Mesodermal cell (in vitro differentiated cells): ENCODE results near the gene FAM89B.

Experiments
- H3K27ac ChIP-seq: 2 replicates; pipeline ENCODE4 v1.7.0; 2013; ENCODE audit warnings: mild to moderate bottlenecking, low read depth, low read length, moderate library complexity; ENCODE audit not compliant: severe bottlenecking
- H3K36me3 ChIP-seq: 2 replicates; pipeline ENCODE4 v1.7.1; 2013; ENCODE audit warnings: mild to moderate bottlenecking, low read length, moderate library complexity; ENCODE audit not compliant: control insufficient read depth, insufficient read depth
- H3K4me1 ChIP-seq: one replicate; pipeline ENCODE4 v1.7.1; 2013; ENCODE audit warnings: mild to moderate bottlenecking, low read length; ENCODE audit not compliant: insufficient read depth, control insufficient read depth, poor library complexity, severe bottlenecking
- H3K4me3 ChIP-seq: 2 replicates; pipeline ENCODE4 v1.7.0; 2013; ENCODE audit warnings: low read length, control low read depth, mild to moderate bottlenecking; ENCODE audit not compliant: insufficient read depth, poor library complexity, severe bottlenecking; ENCODE audit errors: extremely low read depth
- H3K9me3 ChIP-seq: 2 replicates; pipeline ENCODE4 v1.7.1; 2013; ENCODE audit warnings: mild to moderate bottlenecking, low read length, moderate library complexity; ENCODE audit not compliant: control insufficient read depth
- WGBS, 2 experiments: methylation state at CpG; one replicate each; pipeline ENCODE4 v1.1.5; 2013; ENCODE audit warnings: missing lambda C conversion rate in 2 of 2; ENCODE audit not compliant: insufficient coverage in 2 of 2; 5-methylcytosine and 5-hydroxymethylcytosine counted together

FAM89B gene

DNA sequence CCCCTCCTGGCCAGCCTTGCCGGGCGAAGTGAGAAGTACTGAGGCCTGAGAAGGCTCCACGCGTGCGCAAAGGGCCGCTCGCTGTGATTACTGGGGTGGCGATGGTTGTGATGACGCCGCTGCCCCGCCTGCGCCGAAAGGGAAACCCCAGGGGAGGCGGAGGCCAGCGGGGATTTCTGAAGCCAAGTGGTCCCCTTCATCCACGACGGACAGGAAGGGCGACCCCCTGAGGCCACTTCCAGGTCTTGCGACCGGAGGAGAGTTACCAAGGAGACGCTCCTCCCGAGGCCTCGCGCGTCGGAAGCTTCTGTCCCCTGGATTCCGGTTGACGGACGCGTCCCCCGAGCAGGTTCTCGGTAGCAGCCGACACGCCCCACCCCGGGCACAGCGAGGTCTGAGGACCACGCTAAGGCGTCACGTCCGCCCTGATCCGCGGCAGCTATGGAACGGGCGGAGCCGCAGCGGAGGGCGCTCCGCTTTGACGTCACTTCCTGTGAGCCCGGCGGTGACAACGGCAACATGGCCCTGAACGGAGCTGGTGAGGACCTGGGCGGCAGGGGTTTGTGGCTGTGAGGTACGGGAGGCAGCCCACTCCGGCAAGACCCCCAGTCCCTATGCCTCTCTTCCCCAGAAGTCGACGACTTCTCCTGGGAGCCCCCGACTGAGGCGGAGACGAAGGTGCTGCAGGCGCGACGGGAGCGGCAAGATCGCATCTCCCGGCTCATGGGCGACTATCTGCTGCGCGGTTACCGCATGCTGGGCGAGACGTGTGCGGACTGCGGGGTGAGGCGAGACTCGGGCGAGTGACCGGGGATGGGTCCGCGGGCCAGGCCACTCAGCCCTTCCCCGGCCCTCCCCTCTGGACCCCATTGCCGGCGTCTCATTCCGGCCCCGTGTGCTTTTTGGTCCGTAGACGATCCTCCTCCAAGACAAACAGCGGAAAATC lies 2.1 kb upstream of the FAM89B start, which contains the start of gene ZNRD2:
Gene ZNRD2 (plus strand): TSS at position 505 of the 946 bp plus-strand sequence. CDS start 15 bp downstream, at position 520.
- WGBS, 2 experiments = 0% methylated on average over 57 to 77 of the region's 89 CpGs

DNA sequence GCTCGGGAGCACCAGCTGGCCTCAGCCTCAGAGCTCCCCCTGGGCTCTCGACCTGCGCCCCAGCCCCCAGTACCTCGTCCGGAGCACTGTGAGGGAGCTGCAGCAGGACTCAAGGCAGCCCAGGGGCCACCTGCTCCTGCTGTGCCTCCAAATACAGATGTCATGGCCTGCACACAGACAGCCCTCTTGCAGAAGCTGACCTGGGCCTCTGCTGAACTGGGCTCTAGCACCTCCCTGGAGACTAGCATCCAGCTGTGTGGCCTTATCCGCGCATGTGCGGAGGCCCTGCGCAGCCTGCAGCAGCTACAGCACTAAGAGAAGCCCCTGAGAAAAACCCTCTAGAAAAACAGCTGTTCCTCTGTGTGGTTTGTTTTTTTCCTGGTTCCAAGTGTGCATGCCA lies 918 bp upstream of the FAM89B start:
- Histone ChIP-seq H3K36me3 (peaks cover 12% of the 10 kb centered on the region), H3K4me1 (peaks cover 42% of the 10 kb centered on the region), H3K9me3 (no peaks in the 10 kb centered on the region), H3K27ac (no peak overlapping the region), H3K4me3 (peak overlapping the region; percentile 96)
- WGBS, 2 experiments = 92 to 94% methylated on average over 8 of the region's 9 CpGs

More for the DNA sequence above, 2.1 kb upstream of the FAM89B start, which contains the start of gene ZNRD2:
- Histone ChIP-seq H3K4me3 (peak within 1 kb of the TSS; percentile 96), H3K27ac (peak within 1 kb of the TSS; percentile 87), H3K9me3 (no peaks in the 10 kb centered on the region), H3K36me3 (peaks cover 12% of the 10 kb centered on the region), H3K4me1 (peaks cover 35% of the 10 kb centered on the region)

DNA sequence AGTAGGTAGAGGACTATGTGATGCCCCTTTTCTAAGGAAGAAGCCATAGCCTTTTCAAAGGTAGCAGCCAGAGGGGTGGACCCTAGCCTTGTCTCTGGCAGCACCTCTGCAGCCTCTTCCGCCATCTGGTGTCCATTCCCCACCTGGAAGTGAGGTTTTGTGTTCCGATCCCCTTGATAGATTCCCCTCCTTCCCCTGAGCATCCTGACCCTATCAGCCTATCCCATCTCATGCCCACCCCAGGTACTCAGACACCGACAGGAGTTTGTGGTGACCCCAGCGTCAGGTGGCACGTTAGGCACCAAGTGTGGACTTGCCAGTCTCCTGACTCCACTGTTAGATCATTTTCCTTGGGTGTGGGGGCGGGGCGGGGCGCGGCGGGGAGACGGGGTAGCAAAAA lies 398 bp upstream of the FAM89B start:
- Histone ChIP-seq H3K27ac (peak overlapping the region; percentile 64), H3K4me3 (peak overlapping the region; percentile 44), H3K4me1 (peaks cover 47% of the 10 kb centered on the region), H3K36me3 (peaks cover 12% of the 10 kb centered on the region), H3K9me3 (no peaks in the 10 kb centered on the region)
- WGBS, 2 experiments = 9 to 16% methylated on average over 8 to 11 of the region's 11 CpGs

- Histone ChIP-seq H3K4me1 (peaks cover 55% of the 10 kb centered on the region), H3K27ac (peak overlapping the region; percentile 41), H3K4me3 (peak overlapping the region; percentile 44), H3K9me3 (no peaks in the 10 kb centered on the region), H3K36me3 (peaks cover 12% of the 10 kb centered on the region)
- WGBS, 2 experiments = 86 to 89% methylated on average over 18 to 22 of the region's 22 CpGs
Measured at GRCh38 chr11:65573391-65574079, 1.2 kb downstream of the FAM89B start.

DNA sequence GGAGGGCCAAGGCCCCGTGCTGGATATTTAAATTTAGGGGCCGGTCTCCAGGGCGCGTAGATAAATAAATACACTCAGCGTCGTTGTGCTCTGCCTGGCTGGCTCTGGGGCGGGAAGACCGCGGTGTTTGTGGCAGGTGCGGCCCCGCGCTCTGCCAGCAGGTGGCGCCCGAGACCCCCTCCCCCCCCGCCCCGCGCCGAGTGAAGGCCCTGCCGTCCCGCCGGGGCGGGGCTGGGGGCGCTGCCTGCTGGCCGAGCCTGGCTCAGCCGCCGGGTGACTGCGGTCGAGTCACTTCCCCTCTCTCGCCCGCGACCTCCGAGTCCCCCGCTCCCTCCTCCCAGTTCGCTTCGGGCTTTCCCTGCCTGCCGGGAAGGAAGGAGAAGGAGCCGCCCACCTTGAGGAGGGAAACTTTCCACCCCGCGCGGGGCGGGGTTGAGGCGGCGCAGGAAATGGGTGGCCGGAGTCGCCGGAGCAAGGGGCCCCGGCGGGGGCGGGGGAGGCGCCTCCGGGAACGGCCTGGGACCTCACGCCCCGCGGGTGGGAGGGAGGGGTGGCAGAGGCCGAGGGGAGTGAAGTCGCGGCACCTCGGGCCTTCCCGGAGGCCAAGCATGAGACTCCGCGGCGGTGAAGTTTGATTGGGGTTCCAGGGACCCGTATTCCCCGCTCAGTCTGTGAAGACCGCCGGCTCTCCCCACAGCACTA lies 1.9 kb downstream of the FAM89B start:
- WGBS, 2 experiments = 0 to 3% methylated on average over 23 to 42 of the region's 67 CpGs
- peaks cover 51% of the 10 kb centered on the region for H3K4me1 ChIP-seq
- H3K36me3 ChIP-seq = peaks cover 12% of the 10 kb centered on the region
- H3K27ac ChIP-seq = peak overlapping the region; percentile 75
- no peaks in the 10 kb centered on the region for H3K9me3 ChIP-seq
- H3K4me3 ChIP-seq = peak overlapping the region; percentile 44

DNA sequence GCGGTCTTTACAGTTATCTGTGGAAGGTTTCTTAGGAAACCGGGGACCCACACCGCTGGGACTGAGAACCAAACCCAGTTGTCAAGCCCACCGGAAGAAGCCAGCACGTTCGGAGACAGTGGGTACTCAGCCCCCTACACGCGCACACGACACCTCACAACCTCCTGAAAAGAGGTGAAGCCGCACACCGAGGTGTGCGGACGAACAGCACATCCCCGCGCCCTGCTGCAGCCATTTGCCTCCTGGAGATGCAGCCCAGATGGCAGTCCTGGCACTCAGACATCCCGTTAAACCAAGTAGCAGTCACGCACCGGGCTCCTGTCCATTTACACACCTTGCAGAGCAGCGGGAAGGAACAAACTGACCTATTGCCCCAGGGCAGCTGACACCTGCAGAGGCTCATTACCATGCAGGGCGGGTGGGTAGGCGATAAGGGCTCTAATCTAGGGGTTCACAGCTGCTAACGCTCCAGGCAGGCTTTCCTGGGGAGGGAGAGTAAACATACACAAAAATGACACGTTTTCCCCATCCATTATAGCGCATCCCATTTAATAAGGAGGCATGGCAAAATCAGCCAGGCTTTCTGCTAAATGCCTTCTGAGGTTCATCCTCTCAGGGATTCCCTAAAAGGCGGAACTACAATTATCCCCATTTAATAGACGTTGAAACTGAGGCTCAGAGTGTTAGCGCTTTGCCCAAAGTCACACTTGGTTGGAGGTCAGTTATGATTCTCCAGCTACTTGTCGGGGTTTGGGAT lies 2.7 kb downstream of the FAM89B start:
- WGBS, 2 experiments = 9 to 15% methylated on average over 25 of the region's 28 CpGs
- H3K27ac ChIP-seq = peak overlapping the region; percentile 75
- H3K4me3 ChIP-seq = peak overlapping the region; percentile 37
- peaks cover 50% of the 10 kb centered on the region for H3K4me1 ChIP-seq
- peaks cover 12% of the 10 kb centered on the region for H3K36me3 ChIP-seq
- H3K9me3 ChIP-seq = no peaks in the 10 kb centered on the region

DNA sequence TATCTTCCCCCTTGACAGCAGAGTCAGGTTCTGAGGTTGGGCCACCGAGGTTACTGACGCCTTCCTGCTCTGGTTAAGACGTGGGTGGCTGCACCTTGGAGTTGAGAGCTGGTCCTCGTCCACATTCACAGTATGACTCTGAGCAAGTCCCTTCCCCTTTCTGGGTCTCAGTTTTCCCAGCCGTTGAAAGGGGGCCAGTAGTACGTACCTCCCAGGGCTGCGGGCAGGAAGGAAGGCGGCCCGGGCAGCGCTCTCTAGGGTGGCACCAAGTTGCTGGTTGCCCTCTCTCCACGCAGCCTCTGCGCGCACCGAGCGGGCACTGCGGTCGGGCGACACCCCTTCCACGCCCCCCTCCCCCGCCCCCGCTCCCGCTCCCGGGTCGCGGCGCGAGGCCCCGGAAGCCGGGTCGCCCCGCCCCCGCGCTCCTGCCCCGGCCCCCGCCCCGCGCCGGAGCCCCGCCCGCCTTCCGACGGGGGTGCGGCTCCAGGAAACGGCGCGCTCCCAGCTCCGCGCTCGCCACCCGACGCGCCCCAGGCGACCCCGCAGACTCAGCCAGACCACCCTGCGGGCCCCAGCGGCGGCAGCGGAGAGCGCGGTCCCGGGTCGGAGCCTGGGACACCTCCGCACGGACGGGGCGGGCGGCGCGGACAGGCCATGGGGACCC lies 3.4 kb downstream of the FAM89B start, which contains the start of gene EHBP1L1:
Gene EHBP1L1 (plus strand): TSS at position 486 of the 664 bp plus-strand sequence. CDS start 250 bp downstream, outside the sequence.
- Histone ChIP-seq H3K4me1 (peaks cover 50% of the 10 kb centered on the region), H3K27ac (peak within 1 kb of the TSS; percentile 75), H3K9me3 (no peaks in the 10 kb centered on the region), H3K4me3 (peak within 1 kb of the TSS; percentile 37), H3K36me3 (peaks cover 12% of the 10 kb centered on the region)
- 2 to 7% methylated on average over 26 to 47 of the region's 69 CpGs for WGBS, 2 experiments

- Histone ChIP-seq H3K27ac (no peak overlapping the region), H3K4me1 (peaks cover 46% of the 10 kb centered on the region), H3K4me3 (peak overlapping the region; percentile 37), H3K36me3 (peaks cover 17% of the 10 kb centered on the region), H3K9me3 (no peaks in the 10 kb centered on the region)
- WGBS, 2 experiments = 32 to 57% methylated on average over 9 to 24 of the region's 26 CpGs
Measured at GRCh38 chr11:65576232-65576866, 4.0 kb downstream of the FAM89B start.
